Measurements from ENCODE around the gene MACF1. TPM values are rescaled to one million over a fixed set of nuclear protein-coding genes. Genes with fewer than 3 reads are reported as not detected.
"Not testable (repeated sequence)": the region's sequence is repeated elsewhere in the genome, so short reads cannot be mapped to it uniquely, and the experiment has no call there.

MACF1 gene
- total and polyA plus RNA-seq, 10 donors: 50.8 to 641 (median 414) TPM

DNA sequence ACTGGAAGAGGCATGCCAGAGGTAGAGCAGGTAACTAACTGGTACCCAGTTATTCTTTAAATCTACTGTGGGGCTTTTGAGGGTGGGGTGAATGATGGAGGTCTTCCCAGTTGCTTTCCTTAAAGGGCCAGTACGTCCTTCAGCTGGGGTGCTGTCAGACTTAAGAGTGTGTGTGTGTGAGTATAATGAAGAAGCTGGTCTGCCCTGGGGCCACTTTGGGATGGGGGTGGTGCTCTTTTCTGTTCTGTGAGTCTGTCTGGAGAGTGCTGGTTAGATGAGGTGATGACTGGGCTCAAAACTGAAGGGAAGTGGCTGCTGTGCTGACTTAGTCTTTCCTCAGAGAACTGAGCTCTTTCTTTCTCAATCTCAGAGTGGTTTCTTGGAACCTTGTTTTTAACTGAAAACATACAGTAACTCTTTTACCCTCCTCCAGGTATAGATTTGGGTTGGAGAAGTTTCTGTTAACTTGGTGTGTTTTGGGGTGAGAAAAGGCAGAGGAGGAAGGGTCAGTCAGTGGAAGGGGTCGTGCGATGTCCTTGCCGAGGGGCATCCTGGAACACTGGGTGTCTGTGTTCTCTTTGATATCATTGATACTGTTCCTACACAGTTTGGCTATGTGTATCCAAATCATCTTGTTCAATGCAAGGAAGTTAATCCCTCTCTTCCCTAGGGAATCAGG, 746 bp downstream of the MACF1 start:
- Histone ChIP-seq H3K36me3 (no peaks in the 10 kb centered on the region), H3K27ac (peak overlapping the region; percentile 78 to 94 (median 89)), H3K4me3 (peak overlapping the region; percentile 11 to 67 (median 33)), H3K9me3 (no peaks in the 10 kb centered on the region), H3K27me3 (replicated peaks in 1 of 7) (no peaks in the 10 kb centered on the region), H3K4me1 (peaks cover 14 to 70% (median 50%) of the 10 kb centered on the region in 6 donors)
- peak; percentile 85 for DNase-seq
- peak in 1 of 3 donors; percentile 62 for TF ChIP-seq POLR2AphosphoS5 (IDR thresholded peaks at IDR 0.05)
- no peak for TF ChIP-seq POLR2A (IDR thresholded peaks at IDR 0.05)
- WGBS, 5 donors: 9 to 27% (median 17%) methylated on average over 4 of the region's 4 CpGs
- intact Hi-C loops (cut with DNase I; ENCODE audit: low total_unique reads): no loop called here

GRCh38 chr1:39205781-39206464, 1.4 kb downstream of the MACF1 start:
- peak overlapping the region; percentile 78 to 94 (median 89) for H3K27ac ChIP-seq
- H3K4me1 ChIP-seq: peaks cover 14 to 64% (median 46%) of the 10 kb centered on the region in 6 donors
- DNase-seq: no peak
- TF ChIP-seq POLR2A (IDR thresholded peaks at IDR 0.05): no peak
- no peak for TF ChIP-seq POLR2AphosphoS5 (IDR thresholded peaks at IDR 0.05)
- TF ChIP-seq CTCF (IDR thresholded peaks at IDR 0.05 in 8 of 11, conservative IDR thresholded peaks at IDR 0.05 in 3 of 11): no peak
- intact Hi-C loops (cut with DNase I; ENCODE audit: low total_unique reads): no loop called here
- peak overlapping the region in 7 of 8 donors; percentile 11 to 67 (median 34) for H3K4me3 ChIP-seq
- 6 to 17% (median 12%) methylated on average over 3 of the region's 3 CpGs for WGBS, 5 donors
- no peaks in the 10 kb centered on the region for H3K36me3 ChIP-seq
- no peaks in the 10 kb centered on the region for H3K9me3 ChIP-seq
- H3K27me3 ChIP-seq (replicated peaks in 1 of 7): no peaks in the 10 kb centered on the region

GRCh38 chr1:39208360-39208759, 3.9 kb downstream of the MACF1 start:
- H3K27ac ChIP-seq; intact Hi-C loops (cut with DNase I; ENCODE audit: low total_unique reads): not testable (repeated sequence)
- WGBS, 5 donors: 89 to 96% (median 91%) methylated on average over 12 of the region's 12 CpGs

GRCh38 chr1:39210649-39211048, 6.2 kb downstream of the MACF1 start:
- DNase-seq: no peak
- Histone ChIP-seq H3K9me3 (no peaks in the 10 kb centered on the region), H3K27ac (no peak overlapping the region), H3K36me3 (no peaks in the 10 kb centered on the region), H3K4me3 (no peak overlapping the region), H3K27me3 (replicated peaks in 1 of 7) (no peaks in the 10 kb centered on the region), H3K4me1 (peaks cover 18 to 69% (median 59%) of the 10 kb centered on the region in 6 donors)
- intact Hi-C loops (cut with DNase I; ENCODE audit: low total_unique reads): no loop called here
- TF ChIP-seq POLR2AphosphoS5 (IDR thresholded peaks at IDR 0.05): no peak
- no peak for TF ChIP-seq CTCF (IDR thresholded peaks at IDR 0.05 in 8 of 11, conservative IDR thresholded peaks at IDR 0.05 in 3 of 11)
- TF ChIP-seq POLR2A (IDR thresholded peaks at IDR 0.05): no peak
- 95 to 100% (median 98%) methylated on average over 3 of the region's 3 CpGs for WGBS, 5 donors

More at GRCh38 chr1:39208360-39208759, 3.9 kb downstream of the MACF1 start:
- not testable (repeated sequence) for H3K36me3 ChIP-seq; H3K27me3 ChIP-seq (replicated peaks in 1 of 7); H3K4me3 ChIP-seq; H3K9me3 ChIP-seq; DNase-seq
- peaks cover 14 to 69% (median 54%) of the 10 kb centered on the region in 6 donors for H3K4me1 ChIP-seq

GRCh38 chr1:39212499-39212898, 8.0 kb downstream of the MACF1 start:
- no peaks in the 10 kb centered on the region for H3K9me3 ChIP-seq
- no peak for DNase-seq
- peak overlapping the region in 2 of 8 donors; percentile 87 to 89 for H3K27ac ChIP-seq
- no peaks in the 10 kb centered on the region for H3K27me3 ChIP-seq (replicated peaks in 1 of 7)
- H3K4me1 ChIP-seq: peaks cover 24 to 69% (median 59%) of the 10 kb centered on the region in 6 donors
- intact Hi-C loops (cut with DNase I; ENCODE audit: low total_unique reads): no loop called here
- TF ChIP-seq CTCF (IDR thresholded peaks at IDR 0.05 in 8 of 11, conservative IDR thresholded peaks at IDR 0.05 in 3 of 11) (no peak), POLR2A (IDR thresholded peaks at IDR 0.05) (no peak), POLR2AphosphoS5 (IDR thresholded peaks at IDR 0.05) (no peak)
- no peaks in the 10 kb centered on the region for H3K36me3 ChIP-seq
- WGBS, 5 donors: 82 to 93% (median 89%) methylated on average over 8 of the region's 8 CpGs
- no peak overlapping the region for H3K4me3 ChIP-seq

Data from spleen (tissue), 11 donors.